GM12874 (cell line): ENCODE measurements around the gene AMBP.

ENCODE experiments used
- CTCF ChIP-seq: IDR thresholded peaks from 2 replicates; pipeline ENCODE4 v1.5.1; 2011; ENCODE audit warnings: low read depth, mild to moderate bottlenecking, control low read depth, low read length, moderate library complexity; ENCODE audit not compliant: insufficient read depth

The AMBP gene

GRCh38 chr9:114078021-114078780 lies at the start of gene AMBP:
TSS of gene AMBP (minus strand) at chr9:114078300. CDS start at chr9:114078209, 91 bp downstream.
- no peak for TF ChIP-seq CTCF

DNA sequence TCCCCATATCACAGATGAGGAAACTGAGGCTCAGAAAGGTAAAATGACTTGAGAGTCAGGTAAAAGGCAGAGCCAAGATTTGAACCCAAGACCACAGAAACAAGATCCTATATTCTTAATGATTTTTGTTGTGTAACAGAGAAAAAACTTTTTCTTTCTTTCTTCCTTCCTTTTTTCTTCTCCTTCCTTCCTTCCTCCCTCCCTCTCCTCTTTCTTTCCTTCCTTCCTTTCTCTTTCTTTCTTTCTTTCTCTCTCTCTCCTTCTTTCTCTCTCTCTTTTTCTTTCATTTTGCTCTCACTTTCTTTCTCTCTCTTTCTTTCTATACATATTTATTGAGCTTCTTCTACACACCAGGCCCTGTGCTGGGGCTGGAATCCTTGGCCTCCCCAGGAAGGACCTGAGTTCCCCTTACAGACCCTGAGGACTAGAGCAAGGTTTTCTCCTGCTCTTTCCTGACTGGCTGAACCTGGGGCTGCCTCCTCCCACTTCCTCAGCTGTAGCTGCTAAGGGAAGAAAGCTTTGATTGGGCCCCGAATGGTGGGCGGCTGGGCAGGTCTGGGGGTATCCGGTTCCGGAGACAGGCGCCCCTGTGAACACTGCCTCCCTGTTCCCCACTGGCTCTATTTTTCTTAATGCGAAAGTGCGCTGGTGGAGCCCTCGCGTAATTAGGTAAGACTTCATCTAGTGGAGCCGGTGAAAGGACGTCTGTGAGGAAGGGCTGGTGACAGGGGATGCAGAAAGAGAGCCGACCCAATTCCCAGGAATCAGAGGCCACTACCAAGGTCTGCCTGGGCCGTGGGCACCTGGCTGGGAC lies 48.4 kb upstream of the AMBP start:
- TF ChIP-seq CTCF: no peak

GRCh38 chr9:114125476-114126013 lies 47.4 kb upstream of the AMBP start:
- TF ChIP-seq CTCF: no peak

- no peak for TF ChIP-seq CTCF
Observed at GRCh38 chr9:114124666-114125475, 46.8 kb upstream of the AMBP start.

DNA sequence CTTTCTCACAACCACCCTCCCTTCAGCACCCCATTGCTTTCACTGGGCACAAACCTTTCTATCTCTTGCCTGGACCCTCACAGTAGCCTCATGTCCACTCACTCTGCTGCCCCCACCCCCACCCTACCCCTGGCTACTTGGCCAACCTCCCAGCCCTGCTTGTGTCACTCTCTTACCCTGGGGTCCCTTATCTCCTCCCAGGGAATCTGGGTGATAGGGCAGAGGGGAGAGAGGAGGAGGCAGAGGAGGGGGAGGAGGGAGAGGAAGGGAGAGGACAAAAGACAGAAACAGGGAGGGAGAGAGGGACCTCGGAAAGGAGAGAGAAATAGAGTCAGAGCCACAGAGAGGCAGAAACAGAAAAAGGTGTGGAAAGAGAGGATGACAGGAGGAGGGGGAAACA lies 46.0 kb upstream of the AMBP start:
- TF ChIP-seq CTCF: no peak

DNA sequence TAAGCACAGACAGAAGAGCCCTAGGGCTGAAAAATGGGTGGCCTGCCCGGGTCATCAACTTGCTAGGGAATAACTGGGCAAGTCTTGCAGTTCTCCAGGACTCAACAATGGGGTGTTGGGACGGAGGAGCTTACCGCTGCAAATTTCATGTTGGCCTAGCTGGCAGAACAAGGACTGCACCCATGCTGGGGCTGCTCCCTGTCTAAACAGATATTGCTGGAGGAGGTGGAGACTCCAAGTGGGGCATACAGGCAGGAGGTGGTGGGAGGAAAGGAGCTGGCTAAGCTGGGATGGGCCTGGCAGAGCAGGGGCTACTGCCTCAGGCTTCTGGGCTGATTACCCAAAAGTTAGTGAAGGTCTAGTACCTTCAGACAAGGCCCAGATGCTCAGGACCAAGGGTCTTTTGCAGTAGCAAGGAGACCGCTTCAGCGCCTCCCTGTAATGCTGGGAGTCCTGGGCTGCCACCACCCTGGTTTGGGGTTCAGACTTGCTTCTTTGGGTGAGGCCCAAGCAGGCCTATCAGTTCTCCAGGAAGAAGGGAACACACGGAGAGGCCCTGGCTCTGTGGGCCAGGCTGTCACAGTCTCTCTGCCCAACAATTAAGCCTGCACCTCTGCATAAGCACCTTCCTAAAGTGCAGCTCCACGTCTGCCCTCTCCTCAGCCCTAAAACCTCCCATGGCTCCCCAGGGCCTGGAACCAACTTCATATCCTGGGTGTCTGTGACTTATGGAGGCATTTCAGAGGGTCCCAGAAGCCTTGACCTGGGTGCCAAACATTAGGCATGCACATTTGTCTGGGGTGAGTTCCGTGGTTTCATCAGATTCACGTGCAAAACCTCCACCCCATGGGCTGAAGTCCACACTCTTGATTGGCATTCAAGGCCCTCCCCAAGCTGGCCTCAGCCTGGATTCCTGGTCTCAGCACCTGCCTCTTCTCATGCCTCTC lies 45.2 kb upstream of the AMBP start:
- no peak for TF ChIP-seq CTCF
